Mononuclear cell (primary cell): Measurements from ENCODE around the gene RSPH3. TPM values are rescaled to one million over a fixed set of nuclear protein-coding genes. Genes with fewer than 3 reads are reported as not detected.
"Not testable (repeated sequence)": the region's sequence is repeated elsewhere in the genome, so short reads cannot be mapped to it uniquely, and the experiment has no call there.

Source experiments
- H3K27me3 ChIP-seq: 2 replicates; pipeline ENCODE4 v1.6.0; 2011; ENCODE audit warnings: low read length, control low read depth; ENCODE audit not compliant: insufficient read depth
- H3K4me1 ChIP-seq: 2 replicates; pipeline ENCODE4 v1.5.1; 2011; ENCODE audit warnings: mild to moderate bottlenecking, low read length, control low read depth; ENCODE audit not compliant: insufficient read depth
- H3K4me3 ChIP-seq: 2 replicates; pipeline ENCODE4 v1.5.1; 2011; ENCODE audit warnings: mild to moderate bottlenecking, low read length, moderate library complexity
- H3K9me3 ChIP-seq: 2 replicates; pipeline ENCODE4 v1.5.1; 2011; ENCODE audit warnings: low read depth, mild to moderate bottlenecking, control low read depth, low read length
- total RNA-seq: library from RNA; depleted of rRNA; stranded (reverse); fragments of >200 nt; gene quantifications from one replicate; pipeline ENCODE4 v1.2.3, GENCODE V29; 2012

The RSPH3 gene
- total RNA-seq, 1 donor = 1.3 TPM

DNA sequence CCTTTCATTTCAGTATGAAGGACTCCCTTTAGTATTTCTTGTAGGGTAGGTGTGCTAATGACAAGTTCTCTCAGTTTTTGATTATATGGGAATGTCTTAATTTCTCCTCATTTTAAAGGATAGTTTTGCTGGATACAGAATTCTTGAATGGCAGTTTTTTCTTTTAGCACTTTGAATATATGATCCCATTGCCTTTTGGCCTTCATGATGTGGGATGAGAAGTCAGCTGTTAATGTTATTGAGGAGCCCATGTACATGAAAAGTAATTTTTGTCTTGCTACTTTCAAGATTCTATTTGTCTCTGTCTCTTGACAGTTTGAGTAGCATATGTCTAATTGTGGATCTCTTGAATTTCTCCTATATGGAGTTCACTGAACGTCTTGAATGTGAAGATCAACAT lies 30.9 kb downstream of the RSPH3 start:
- H3K27me3 ChIP-seq = no peaks in the 10 kb centered on the region
- H3K9me3 ChIP-seq = peaks cover 26% of the 10 kb centered on the region
- no peaks in the 10 kb centered on the region for H3K4me1 ChIP-seq
- H3K4me3 ChIP-seq = no peak overlapping the region

DNA sequence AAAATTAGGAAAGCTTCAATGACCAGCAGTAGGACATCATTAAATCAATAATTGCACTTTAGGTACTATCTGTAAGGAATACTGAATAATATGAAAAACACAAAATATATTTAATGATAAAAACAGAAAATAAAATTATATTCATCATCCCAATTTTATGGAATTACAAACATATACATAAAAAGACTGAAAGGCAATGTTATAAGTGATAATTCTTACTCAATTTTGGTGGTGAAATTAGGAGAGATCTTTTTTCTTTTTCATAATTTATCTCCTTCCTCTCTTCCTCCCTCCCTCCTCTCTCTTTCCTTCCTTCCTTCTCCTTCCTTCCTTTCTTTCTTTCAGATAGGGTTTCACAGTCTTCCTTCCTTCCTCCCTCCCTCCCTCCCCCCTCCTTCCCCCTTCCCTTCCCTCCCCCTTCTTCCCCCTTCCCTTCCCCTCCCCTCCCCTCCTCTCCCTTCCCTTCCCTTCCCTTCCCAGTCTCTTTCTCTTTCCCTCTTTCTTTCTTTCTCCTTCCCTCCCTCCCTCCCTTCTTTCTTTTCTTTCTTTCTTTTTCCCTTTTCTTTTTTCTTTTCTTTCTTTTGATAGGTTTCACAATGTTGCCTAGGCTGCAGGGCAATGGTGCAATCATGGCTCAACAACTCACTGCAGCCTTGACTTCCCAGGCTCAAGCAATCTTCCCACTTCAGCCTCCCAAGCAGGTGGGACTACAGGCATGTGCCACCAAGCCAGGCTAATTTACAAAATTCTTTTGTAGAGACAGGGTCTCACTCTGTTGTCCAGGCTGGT lies 36.8 kb downstream of the RSPH3 start:
- Histone ChIP-seq H3K27me3 (no peaks in the 10 kb centered on the region), H3K4me1 (no peaks in the 10 kb centered on the region), H3K4me3 (no peak overlapping the region), H3K9me3 (peaks cover 17% of the 10 kb centered on the region)

DNA sequence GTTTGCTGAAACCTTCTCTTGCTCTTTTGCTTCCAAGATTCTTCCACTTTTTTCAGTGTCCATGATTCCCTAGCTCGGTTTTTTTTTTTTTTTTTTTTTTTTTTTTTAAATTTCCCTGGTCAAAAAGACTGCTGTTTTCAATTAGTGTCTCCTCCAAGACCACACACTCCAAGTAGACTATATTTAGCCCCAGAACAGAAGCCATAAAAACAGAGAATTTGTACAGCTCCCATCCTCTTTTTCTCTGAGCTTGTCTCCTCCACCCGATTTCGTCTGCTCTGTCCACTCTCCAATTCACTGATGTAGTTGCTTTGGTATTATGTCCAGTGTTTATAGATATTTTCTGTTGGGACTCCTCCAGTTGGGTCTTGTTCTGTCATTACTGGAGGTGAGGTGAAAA lies 37.6 kb downstream of the RSPH3 start:
- Histone ChIP-seq H3K4me3 (no peak overlapping the region), H3K9me3 (peaks cover 10% of the 10 kb centered on the region), H3K27me3 (no peaks in the 10 kb centered on the region), H3K4me1 (no peaks in the 10 kb centered on the region)

DNA sequence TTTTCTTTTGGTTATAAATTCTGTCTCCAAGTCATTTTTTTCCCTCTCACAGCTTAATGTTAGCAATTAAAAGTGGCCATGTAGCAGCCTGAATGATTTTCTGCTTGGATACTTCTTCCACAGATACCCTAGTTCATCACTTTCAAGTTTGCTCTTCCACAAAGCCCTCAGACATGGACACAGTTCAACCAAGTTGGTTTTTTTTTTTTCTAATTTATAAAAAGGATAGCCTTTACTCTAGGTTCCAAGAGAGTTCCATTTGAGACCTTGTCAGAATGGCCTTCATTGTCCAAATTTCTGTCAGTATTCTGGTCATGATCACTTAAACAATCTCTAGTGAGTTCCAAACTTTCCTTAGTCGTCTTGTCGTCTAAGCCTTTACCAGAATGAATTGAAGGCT lies 40.0 kb downstream of the RSPH3 start:
- Histone ChIP-seq H3K27me3 (no peaks in the 10 kb centered on the region), H3K9me3 (no peaks in the 10 kb centered on the region), H3K4me3 (no peak overlapping the region), H3K4me1 (no peaks in the 10 kb centered on the region)

DNA sequence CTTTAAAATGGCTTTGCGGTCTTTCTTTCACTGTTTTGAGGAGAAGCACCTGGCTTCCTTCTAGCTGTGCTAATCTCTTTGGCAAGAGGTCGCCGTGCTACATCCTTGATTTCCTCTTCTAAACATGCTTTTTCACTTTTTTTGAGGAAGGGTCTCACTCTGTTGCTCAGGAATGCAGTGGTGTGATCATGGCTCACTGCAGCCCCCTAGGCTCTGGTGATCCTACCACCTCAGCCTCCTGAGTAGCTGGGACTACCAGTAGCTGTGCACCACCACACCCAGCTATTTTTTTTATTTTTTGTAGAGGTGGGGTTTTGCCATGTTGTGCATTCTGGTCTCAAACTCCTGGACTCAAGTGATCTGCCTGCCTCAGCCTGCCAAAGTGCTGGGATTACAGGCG lies 40.5 kb downstream of the RSPH3 start:
- no peaks in the 10 kb centered on the region for H3K9me3 ChIP-seq
- no peaks in the 10 kb centered on the region for H3K27me3 ChIP-seq
- H3K4me1 ChIP-seq = no peaks in the 10 kb centered on the region
- H3K4me3 ChIP-seq = no peak overlapping the region

DNA sequence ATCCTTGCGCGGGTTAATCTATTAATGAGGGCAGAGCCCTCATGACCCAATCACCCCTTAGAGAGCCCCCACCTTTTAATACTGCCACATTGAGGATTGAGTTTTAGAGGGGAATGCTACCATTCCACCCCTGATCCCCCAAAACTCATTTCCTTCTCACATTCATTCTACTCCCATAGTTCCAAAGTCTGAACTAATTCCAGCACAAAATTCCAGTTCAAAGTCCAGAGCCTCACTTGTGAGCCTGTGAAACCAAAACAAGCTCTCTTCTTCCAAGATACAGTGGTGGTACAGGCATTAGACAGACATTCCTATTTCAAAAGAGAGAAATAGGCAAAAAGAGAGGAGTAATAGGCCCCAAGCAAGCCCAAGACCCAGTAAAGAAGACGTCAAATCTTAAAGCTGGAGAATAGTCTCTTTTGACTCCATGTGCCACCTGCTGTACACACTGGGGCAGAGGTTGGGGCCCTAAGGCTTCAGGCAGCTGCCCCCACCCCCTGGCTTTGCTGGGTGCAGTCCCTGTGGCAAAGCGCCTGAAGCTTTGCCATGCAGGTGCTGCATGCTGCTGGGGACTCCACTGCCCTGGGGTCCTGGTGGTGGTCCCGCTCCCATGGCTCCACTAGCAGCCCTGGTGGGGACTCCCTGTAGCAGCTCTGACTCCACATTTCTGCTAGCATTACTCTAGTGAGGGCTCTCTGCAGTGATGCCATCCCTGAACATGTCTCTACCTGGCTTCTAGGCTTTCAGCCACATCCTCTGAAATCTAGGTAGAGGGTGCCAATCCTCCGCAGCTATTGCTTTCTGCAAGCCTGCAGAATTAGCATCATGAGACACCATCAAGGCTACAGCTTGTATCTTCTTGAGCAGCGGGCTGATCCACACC lies 41.3 kb downstream of the RSPH3 start:
- no peaks in the 10 kb centered on the region for H3K27me3 ChIP-seq
- no peaks in the 10 kb centered on the region for H3K9me3 ChIP-seq
- H3K4me1 ChIP-seq = no peaks in the 10 kb centered on the region
- no peak overlapping the region for H3K4me3 ChIP-seq

DNA sequence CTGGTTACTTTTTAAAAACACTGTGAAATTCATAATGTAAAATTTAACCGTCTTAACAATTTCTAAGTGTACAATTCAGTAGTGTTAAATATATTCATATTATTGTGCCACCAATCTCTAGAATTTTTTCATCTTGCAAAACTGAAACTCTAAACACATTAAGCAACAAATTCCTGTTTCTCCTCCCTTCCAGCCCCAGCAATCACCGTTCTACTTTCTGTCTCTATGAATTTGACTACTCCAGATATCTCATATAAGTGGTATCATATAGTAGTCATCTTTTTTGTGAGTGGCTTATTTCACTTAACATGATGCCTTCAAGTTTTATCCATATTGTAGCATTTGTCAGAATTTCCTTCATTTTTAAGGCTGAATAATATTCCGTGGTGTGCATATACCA lies 44.7 kb downstream of the RSPH3 start:
- no peaks in the 10 kb centered on the region for H3K9me3 ChIP-seq
- no peaks in the 10 kb centered on the region for H3K27me3 ChIP-seq
- H3K4me1 ChIP-seq = no peaks in the 10 kb centered on the region
- H3K4me3 ChIP-seq = no peak overlapping the region

DNA sequence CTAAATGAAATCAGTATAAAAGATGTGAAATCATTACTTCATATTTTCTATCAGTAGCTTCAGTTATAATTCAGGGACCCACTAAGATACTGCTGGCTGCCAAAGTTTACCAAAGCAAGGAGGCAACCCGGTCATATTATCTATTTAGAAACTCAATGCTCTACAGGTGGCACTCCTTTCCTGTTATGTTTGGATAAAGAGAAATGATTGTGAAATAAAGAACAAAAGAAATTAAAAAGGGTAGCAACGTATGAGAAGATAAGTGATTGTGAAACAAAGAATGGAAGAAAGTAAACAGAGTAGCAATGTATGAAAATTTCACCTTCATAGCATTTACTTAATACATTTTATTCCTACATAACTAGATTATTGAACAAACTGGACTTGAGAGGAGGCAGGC lies 45.2 kb downstream of the RSPH3 start:
- no peaks in the 10 kb centered on the region for H3K27me3 ChIP-seq
- H3K4me1 ChIP-seq = no peaks in the 10 kb centered on the region
- H3K9me3 ChIP-seq = no peaks in the 10 kb centered on the region
- H3K4me3 ChIP-seq = no peak overlapping the region

DNA sequence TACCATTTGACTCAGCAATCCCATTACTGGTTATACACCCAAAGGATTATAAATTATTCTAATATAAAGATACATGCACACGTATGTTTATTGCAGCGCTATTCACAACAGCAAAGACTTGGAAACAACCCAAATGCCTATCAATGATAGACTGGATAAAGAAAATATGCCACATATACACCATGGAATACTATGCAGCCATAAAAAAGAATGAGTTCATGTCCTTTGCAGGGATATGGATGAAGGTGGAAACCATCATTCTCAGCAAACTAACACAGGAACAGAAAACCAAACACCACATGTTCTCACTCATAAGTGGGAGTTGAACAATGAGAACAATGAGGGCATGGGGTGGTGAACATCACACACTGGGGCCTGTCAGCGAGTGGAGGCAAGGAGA lies 48.0 kb downstream of the RSPH3 start:
- H3K27me3 ChIP-seq, H3K4me3 ChIP-seq, H3K4me1 ChIP-seq: not testable (repeated sequence)

DNA sequence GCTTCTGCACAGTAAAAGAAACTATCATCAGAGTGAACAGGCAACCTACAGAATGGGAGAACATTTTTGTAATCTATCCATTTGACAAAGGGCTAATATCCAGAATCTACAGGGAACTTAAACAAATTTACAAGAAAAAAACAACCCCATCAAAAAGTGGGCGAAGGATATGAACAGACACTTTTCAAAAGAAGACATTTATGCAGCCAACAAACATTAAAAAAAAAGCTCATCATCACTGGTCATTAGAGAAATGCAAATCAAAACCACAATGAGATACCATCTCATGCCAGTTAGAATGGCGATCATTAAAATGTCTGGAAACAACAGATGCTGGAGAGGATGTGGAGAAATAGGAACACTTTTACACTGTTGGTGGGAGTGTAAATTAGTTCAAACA lies 48.4 kb downstream of the RSPH3 start:
- not testable (repeated sequence) for H3K27me3 ChIP-seq, H3K9me3 ChIP-seq, H3K4me1 ChIP-seq, H3K4me3 ChIP-seq

More for the DNA sequence above, 48.0 kb downstream of the RSPH3 start:
- not testable (repeated sequence) for H3K9me3 ChIP-seq

DNA sequence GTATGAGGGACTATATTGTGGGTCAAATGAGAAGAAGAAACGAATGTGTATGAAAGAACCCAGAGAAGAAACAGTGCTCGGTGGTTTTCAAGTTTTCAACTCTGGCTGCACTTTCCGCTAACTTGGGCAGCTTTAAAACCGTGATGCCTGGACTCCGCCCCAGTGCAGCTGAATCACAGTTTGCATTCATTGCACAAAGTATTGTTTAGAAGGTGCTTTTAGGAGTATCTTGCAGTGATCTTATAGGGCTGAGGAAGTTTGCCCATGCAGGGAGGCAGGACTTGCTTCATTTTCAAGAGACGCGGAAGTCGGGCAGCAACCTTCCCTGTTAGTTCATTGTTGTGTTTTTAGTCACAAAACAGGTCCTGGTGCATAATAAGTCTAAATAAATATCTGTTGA lies 52.7 kb downstream of the RSPH3 start:
- no peak overlapping the region for H3K4me3 ChIP-seq
- no peaks in the 10 kb centered on the region for H3K9me3 ChIP-seq

DNA sequence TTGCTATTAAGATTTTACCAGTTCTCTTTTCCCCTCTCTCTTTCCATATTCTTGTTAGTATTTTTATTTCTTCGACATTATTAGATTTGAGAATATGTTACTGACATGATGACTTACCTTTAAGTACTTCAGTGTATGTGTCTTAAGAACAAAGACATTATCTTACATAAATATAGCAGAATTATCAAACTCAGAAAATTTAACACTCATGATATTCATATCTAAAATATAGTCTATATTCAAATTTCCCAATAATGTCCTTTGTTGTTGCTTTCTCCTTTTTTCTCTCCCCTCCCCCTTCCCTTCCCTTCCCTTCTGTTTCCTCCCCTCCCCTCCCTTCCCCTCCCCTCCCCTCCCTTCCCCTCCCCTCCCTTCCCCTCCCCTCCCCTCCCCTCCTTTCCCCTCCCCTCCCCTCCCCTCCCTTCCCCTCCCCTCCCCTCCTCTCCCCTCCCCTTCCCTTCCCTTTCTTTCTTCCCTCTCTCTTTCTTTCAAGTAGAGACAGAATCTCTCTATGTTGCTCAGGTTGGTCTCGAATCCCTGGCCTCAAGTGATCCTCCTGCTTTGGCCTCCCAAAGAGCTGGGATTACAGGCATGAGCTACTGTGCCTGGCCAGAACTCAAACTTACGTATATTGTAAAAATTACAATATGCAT lies 56.5 kb downstream of the RSPH3 start:
- H3K4me3 ChIP-seq = no peak overlapping the region
- H3K9me3 ChIP-seq = no peaks in the 10 kb centered on the region
- H3K27me3 ChIP-seq = no peaks in the 10 kb centered on the region
- peaks cover 12% of the 10 kb centered on the region for H3K4me1 ChIP-seq

More for the DNA sequence above, 52.7 kb downstream of the RSPH3 start:
- Histone ChIP-seq H3K4me1 (no peaks in the 10 kb centered on the region), H3K27me3 (no peaks in the 10 kb centered on the region)

DNA sequence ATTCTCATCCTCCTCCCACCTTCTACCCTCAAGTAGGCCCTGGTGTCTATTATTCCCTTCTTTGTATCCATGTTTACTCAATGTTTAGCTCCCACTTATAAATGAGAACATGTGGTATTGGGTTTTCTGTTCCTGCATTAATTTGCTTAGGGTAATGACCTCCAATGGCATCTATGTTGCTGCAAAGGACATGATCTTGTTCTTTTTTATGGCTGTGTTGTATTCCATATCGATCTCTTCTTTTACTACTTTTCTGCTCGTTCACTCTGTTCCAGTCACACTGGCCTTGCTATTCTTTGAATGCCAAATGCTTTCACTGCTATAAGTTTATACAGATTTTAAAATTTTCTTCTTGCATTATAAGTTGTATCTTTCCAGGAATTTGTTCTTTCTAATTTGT lies 57.7 kb downstream of the RSPH3 start:
- no peaks in the 10 kb centered on the region for H3K9me3 ChIP-seq
- H3K27me3 ChIP-seq = no peaks in the 10 kb centered on the region
- no peak overlapping the region for H3K4me3 ChIP-seq
- peaks cover 18% of the 10 kb centered on the region for H3K4me1 ChIP-seq

DNA sequence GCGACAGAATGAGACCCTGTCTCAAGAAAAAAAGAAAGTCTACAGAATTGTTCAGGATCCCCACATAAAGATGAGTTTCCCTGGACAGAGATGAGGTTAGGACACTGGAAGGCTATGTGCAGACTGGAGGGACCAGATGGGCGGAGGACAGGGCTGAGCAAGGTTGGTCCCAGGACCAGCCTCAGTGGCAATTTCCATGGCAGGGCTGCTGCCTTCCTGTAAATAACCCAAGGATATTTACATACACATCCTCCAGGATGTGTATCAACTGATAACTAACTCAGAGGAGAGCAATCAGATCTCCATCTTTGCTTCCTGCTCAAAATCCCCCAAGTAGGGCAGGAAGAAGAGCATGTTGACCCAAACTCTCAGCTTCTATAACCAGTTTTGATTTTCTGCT lies 58.8 kb downstream of the RSPH3 start:
- no peaks in the 10 kb centered on the region for H3K9me3 ChIP-seq
- no peak overlapping the region for H3K4me3 ChIP-seq
- H3K4me1 ChIP-seq = peaks cover 18% of the 10 kb centered on the region
- no peaks in the 10 kb centered on the region for H3K27me3 ChIP-seq
